CD4-positive, alpha-beta T cell treated with Interleukin-12 subunit alpha and Interleukin-12 subunit beta, for 1 hour (primary cell): ENCODE results near the gene TTYH2.
"Not testable (repeated sequence)": the region's sequence is repeated elsewhere in the genome, so short reads cannot be mapped to it uniquely, and the experiment has no call there.

Experiments used
- DNase-seq: peaks from one replicate; pipeline ENCODE4 v3.0.0-alpha.2; 2020

TTYH2 gene

GRCh38 chr17:74240618-74241205 is 27.3 kb downstream of the TTYH2 start:
- DNase-seq = no peak

GRCh38 chr17:74241431-74241830 is 28.1 kb downstream of the TTYH2 start:
- no peak for DNase-seq

GRCh38 chr17:74241847-74242246 is 28.5 kb downstream of the TTYH2 start:
- DNase-seq = no peak

GRCh38 chr17:74243013-74243755 is 29.8 kb downstream of the TTYH2 start:
- no peak for DNase-seq

- DNase-seq = no peak
These were observed 30.8 kb downstream of the TTYH2 start for GRCh38 chr17:74244128-74244527.

- DNase-seq = no peak
These were observed 31.2 kb downstream of the TTYH2 start for GRCh38 chr17:74244548-74244947.

GRCh38 chr17:74245145-74245831 is 31.9 kb downstream of the TTYH2 start:
- DNase-seq = no peak

- no peak for DNase-seq
These were observed 32.5 kb downstream of the TTYH2 start for GRCh38 chr17:74245871-74246270.

GRCh38 chr17:74249590-74250270 is 36.4 kb downstream of the TTYH2 start:
- DNase-seq = no peak

GRCh38 chr17:74250324-74250995 is 37.1 kb downstream of the TTYH2 start:
- DNase-seq = no peak

GRCh38 chr17:74251051-74251450 is 37.7 kb downstream of the TTYH2 start:
- DNase-seq = no peak

GRCh38 chr17:74251569-74251968 is 38.2 kb downstream of the TTYH2 start:
- no peak for DNase-seq

- DNase-seq = no peak
These were observed 38.8 kb downstream of the TTYH2 start for GRCh38 chr17:74252211-74252610.

- DNase-seq = no peak
These were observed 39.7 kb downstream of the TTYH2 start for GRCh38 chr17:74253036-74253435.

GRCh38 chr17:74257311-74257710 is 43.9 kb downstream of the TTYH2 start:
- DNase-seq = no peak

- DNase-seq = no peak
These were observed 46.5 kb downstream of the TTYH2 start for GRCh38 chr17:74259667-74260524.

- DNase-seq = no peak
These were observed 47.1 kb downstream of the TTYH2 start for GRCh38 chr17:74260525-74260850.

GRCh38 chr17:74262601-74263000 is 49.2 kb downstream of the TTYH2 start:
- no peak for DNase-seq

GRCh38 chr17:74267054-74267453 is 53.7 kb downstream of the TTYH2 start:
- not testable (repeated sequence) for DNase-seq

- no peak for DNase-seq
These were observed 54.2 kb downstream of the TTYH2 start for GRCh38 chr17:74267579-74267978.

- no peak for DNase-seq
These were observed 54.7 kb downstream of the TTYH2 start for GRCh38 chr17:74267987-74268499.

GRCh38 chr17:74268558-74268957 is 55.2 kb downstream of the TTYH2 start:
- no peak for DNase-seq
